ENCODE measurements around the gene SMURF2. TPM values are rescaled to one million over a fixed set of nuclear protein-coding genes. Genes with fewer than 3 reads are reported as not detected.

Gene SMURF2
- total and polyA plus RNA-seq, 8 donors, result 2.6 to 54.3 (median 17.2) TPM

- 80 to 91% (median 87%) methylated on average over 2 of the region's 2 CpGs for WGBS, 5 donors
- TF ChIP-seq EP300 (IDR thresholded peaks at IDR 0.05), result no peak
- no peak for TF ChIP-seq POLR2A (IDR thresholded peaks at IDR 0.05)
- TF ChIP-seq POLR2AphosphoS5 (IDR thresholded peaks at IDR 0.05), result no peak
These were observed 128.3 kb downstream of the SMURF2 start for GRCh38 chr17:64533784-64534183.

GRCh38 chr17:64532409-64532808 lies 129.7 kb downstream of the SMURF2 start:
- Histone ChIP-seq H3K4me1 (no peaks in the 10 kb centered on the region), H3K27me3 (no peaks in the 10 kb centered on the region), H3K4me3 (no peak overlapping the region), H3K36me3 (peaks cover 83 to 100% (median 100%) of the 10 kb centered on the region in 4 donors), H3K27ac (no peak overlapping the region), H3K9me3 (no peaks in the 10 kb centered on the region)
- 89 to 93% (median 93%) methylated on average over 5 of the region's 5 CpGs for WGBS, 5 donors
- intact Hi-C loops (cut with DNase I; ENCODE audit: low total_unique reads), result no loop called here
- no peak for DNase-seq
- TF ChIP-seq EP300 (IDR thresholded peaks at IDR 0.05) (no peak), POLR2AphosphoS5 (IDR thresholded peaks at IDR 0.05) (no peak), POLR2A (IDR thresholded peaks at IDR 0.05) (no peak), CTCF (IDR thresholded peaks at IDR 0.05) (no peak)

More at GRCh38 chr17:64533784-64534183, 128.3 kb downstream of the SMURF2 start:
- Histone ChIP-seq H3K27me3 (no peaks in the 10 kb centered on the region), H3K4me1 (no peaks in the 10 kb centered on the region), H3K36me3 (peaks cover 80 to 100% (median 100%) of the 10 kb centered on the region in 4 donors), H3K9me3 (no peaks in the 10 kb centered on the region), H3K4me3 (no peak overlapping the region), H3K27ac (no peak overlapping the region)
- intact Hi-C loops (cut with DNase I; ENCODE audit: low total_unique reads), result no loop called here
- no peak for DNase-seq

- Histone ChIP-seq H3K9me3 (no peaks in the 10 kb centered on the region), H3K27me3 (no peaks in the 10 kb centered on the region), H3K4me1 (no peaks in the 10 kb centered on the region), H3K36me3 (peaks cover 83 to 100% (median 100%) of the 10 kb centered on the region in 4 donors), H3K4me3 (no peak overlapping the region), H3K27ac (no peak overlapping the region)
- DNase-seq, result no peak
- intact Hi-C loops (cut with DNase I; ENCODE audit: low total_unique reads), result no loop called here
- TF ChIP-seq EP300 (IDR thresholded peaks at IDR 0.05), result no peak
- no peak for TF ChIP-seq POLR2A (IDR thresholded peaks at IDR 0.05)
- TF ChIP-seq POLR2AphosphoS5 (IDR thresholded peaks at IDR 0.05), result no peak
- TF ChIP-seq CTCF (IDR thresholded peaks at IDR 0.05), result no peak
- 42 to 71% (median 50%) methylated on average over 5 of the region's 5 CpGs for WGBS, 5 donors
These were observed 130.1 kb downstream of the SMURF2 start for GRCh38 chr17:64531955-64532371.

- DNase-seq, result no peak
- WGBS, 5 donors, result 92 to 99% (median 96%) methylated on average over 5 of the region's 5 CpGs
- Histone ChIP-seq H3K27me3 (no peaks in the 10 kb centered on the region), H3K36me3 (peaks cover 86 to 100% (median 100%) of the 10 kb centered on the region in 4 donors), H3K4me1 (no peaks in the 10 kb centered on the region), H3K9me3 (no peaks in the 10 kb centered on the region), H3K4me3 (no peak overlapping the region), H3K27ac (no peak overlapping the region)
- intact Hi-C loops (cut with DNase I; ENCODE audit: low total_unique reads), result no loop called here
- no peak for TF ChIP-seq CTCF (IDR thresholded peaks at IDR 0.05)
- no peak for TF ChIP-seq POLR2AphosphoS5 (IDR thresholded peaks at IDR 0.05)
- no peak for TF ChIP-seq POLR2A (IDR thresholded peaks at IDR 0.05)
- TF ChIP-seq EP300 (IDR thresholded peaks at IDR 0.05), result no peak
These were observed 132.9 kb downstream of the SMURF2 start for GRCh38 chr17:64529221-64529620.

- no peak for DNase-seq
- WGBS, 5 donors, result 87 to 95% (median 92%) methylated on average over 2 of the region's 2 CpGs
- H3K4me1 ChIP-seq, result no peaks in the 10 kb centered on the region
- no peak overlapping the region for H3K27ac ChIP-seq
- peaks cover 85 to 100% (median 100%) of the 10 kb centered on the region in 4 donors for H3K36me3 ChIP-seq
- TF ChIP-seq POLR2A (IDR thresholded peaks at IDR 0.05) (no peak), EP300 (IDR thresholded peaks at IDR 0.05) (no peak), POLR2AphosphoS5 (IDR thresholded peaks at IDR 0.05) (no peak), CTCF (IDR thresholded peaks at IDR 0.05) (no peak)
- intact Hi-C loops (cut with DNase I; ENCODE audit: low total_unique reads), result no loop called here
- no peaks in the 10 kb centered on the region for H3K27me3 ChIP-seq
- H3K4me3 ChIP-seq, result no peak overlapping the region
- H3K9me3 ChIP-seq, result no peaks in the 10 kb centered on the region
These were observed 134.2 kb downstream of the SMURF2 start for GRCh38 chr17:64527914-64528313.
